Frontal cortex (tissue), 4 donors: Measurements from ENCODE around the gene SRSF3. TPM values are rescaled to one million over a fixed set of nuclear protein-coding genes. Genes with fewer than 3 reads are reported as not detected.
A peak's percentile ranks its signal among the peaks of the same experiment; 100 is the strongest.
"Not testable (repeated sequence)": the region's sequence is repeated elsewhere in the genome, so short reads cannot be mapped to it uniquely, and the experiment has no call there.

Experiments
- DNase-seq, 2 donors: peaks; one replicate each; pipeline ENCODE4 v3.0.0; 2012; ENCODE audit warnings: low spot score in 2 of 2
- FAIRE-seq: peaks from 2 replicates; lab custom pipeline; 2012; peaks lifted over from hg19 to GRCh38; lab: Jason Lieb, UNC
- total RNA-seq: library from RNA; depleted of rRNA; stranded (reverse); fragments of >200 nt; gene quantifications from one replicate; pipeline ENCODE4 v1.2.3, GENCODE V29; 2014
- donor health status: control.
- donor health status: control.
- donor health status: control.

The SRSF3 gene
- total RNA-seq, 1 donor from 2014 or later: 217 TPM

GRCh38 chr6:36601818-36602217, 7.7 kb downstream of the SRSF3 start:
- DNase-seq, FAIRE-seq: not testable (repeated sequence)

DNA sequence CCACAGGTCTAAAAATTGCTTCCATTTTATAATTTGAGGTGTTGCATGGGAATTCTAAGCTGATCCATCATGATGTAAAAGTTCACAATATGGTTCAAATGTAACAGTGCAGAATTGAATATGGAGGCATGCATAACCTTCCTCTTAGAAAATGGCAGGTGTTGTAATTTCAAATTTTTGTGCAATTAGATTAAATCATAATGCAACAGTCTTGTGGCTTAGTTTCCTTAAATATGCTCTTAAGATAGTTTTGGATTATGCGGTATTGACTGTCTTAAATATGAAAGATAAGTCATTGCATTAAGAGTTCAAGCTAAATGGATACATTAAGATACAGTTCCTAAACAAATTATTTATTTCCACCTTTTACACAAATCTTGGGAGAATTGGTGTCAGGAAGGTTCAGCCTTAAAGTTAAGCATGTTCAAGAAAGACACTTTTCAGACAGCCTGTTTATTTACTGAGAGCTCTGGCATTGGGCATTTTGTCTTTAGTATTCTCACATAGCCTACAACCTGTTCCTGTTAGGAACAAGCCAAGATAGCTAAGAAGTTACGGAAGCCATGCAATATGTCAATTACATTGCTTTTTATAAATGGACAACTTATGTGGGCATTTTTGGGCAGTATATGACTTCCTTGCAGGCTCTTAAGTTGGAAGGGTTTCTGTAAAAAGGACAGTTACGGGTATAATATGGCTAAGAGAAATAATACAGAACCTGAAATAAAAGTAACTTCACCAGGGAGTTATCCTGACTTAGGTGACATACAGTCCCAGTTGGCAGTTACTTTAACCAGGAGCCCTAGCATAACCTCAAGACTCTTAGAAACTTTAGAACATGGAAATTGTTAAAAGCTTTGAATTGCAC, 9.3 kb downstream of the SRSF3 start:
- no peak for FAIRE-seq
- no peak for DNase-seq

- DNase-seq: no peak
- FAIRE-seq: no peak
Measured at GRCh38 chr6:36604090-36605060, 10.2 kb downstream of the SRSF3 start.

DNA sequence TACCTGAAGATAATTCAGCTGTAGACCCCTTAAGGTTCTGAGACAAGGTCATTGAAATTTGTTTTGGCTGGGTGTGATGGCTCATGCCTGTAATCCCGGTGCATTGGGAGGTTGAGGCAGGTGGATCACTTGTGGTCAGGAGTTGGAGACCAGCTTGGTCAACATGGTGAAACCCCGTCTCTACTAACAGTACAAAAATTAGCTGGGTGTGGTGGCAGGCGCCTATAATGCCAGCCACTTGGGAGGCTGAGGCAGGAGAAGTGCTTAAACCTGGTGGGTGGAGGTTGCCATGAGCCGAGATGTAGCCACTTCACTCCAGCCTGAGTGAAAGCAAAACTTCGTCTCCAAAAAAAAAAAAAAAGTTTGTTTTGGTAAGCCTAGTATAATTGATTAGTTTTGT, 11.0 kb downstream of the SRSF3 start:
- FAIRE-seq (no peak), DNase-seq (no peak)

- DNase-seq (no peak), FAIRE-seq (no peak)
Measured at GRCh38 chr6:36605560-36606391, 11.6 kb downstream of the SRSF3 start.

DNA sequence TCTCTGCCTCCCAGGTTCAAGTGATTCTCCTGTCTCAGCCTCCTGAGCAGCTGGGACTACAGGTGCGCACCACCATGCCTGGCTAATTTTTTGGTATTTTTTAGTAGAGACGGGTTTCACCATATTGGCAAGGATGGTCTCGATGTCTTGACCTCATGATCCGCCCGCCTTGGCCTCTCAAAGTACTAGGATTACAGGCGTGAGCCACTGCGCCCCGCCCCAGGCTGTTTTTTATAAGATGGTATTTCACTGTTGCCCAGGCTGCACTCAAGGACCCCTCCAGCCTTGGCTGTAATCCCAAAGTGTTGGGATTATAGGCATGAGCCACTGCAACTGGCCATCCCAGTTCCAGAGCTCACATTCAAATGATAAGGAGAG, 13.1 kb downstream of the SRSF3 start:
- not testable (repeated sequence) for DNase-seq, FAIRE-seq

DNA sequence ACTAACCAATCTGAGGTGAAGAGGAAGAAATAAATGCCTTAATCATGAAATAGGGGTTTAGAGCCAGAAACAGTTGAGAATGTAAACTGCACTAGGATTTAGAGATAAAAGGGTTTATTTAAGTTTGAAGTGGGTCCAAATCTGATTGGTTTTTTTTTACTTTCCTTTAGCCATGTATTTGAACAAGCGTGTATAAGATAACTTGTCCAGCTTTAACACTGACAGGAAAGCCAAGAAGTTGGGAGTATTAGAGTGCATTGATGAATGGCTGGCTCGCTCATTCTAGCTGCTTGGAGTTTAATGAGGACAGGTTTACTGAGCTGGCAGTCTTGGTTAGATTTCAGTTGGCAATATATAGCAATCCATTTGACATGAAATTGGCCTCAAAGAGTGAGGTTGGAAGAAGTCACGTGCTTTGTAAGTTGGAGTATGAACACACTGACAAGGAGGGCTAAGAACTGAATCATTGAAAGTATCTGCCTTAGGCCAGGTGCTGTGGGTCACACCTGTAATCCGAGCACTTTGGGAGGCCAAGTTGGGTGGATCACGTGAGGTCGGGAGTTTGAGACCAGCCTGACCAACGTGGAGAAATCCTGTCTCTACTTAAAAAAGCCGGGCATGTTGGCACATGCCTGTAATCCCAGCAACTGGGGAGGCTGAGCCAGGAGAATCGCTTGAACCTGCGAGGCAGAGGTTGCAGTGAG, 13.7 kb downstream of the SRSF3 start:
- DNase-seq (no peak), FAIRE-seq (no peak)

DNA sequence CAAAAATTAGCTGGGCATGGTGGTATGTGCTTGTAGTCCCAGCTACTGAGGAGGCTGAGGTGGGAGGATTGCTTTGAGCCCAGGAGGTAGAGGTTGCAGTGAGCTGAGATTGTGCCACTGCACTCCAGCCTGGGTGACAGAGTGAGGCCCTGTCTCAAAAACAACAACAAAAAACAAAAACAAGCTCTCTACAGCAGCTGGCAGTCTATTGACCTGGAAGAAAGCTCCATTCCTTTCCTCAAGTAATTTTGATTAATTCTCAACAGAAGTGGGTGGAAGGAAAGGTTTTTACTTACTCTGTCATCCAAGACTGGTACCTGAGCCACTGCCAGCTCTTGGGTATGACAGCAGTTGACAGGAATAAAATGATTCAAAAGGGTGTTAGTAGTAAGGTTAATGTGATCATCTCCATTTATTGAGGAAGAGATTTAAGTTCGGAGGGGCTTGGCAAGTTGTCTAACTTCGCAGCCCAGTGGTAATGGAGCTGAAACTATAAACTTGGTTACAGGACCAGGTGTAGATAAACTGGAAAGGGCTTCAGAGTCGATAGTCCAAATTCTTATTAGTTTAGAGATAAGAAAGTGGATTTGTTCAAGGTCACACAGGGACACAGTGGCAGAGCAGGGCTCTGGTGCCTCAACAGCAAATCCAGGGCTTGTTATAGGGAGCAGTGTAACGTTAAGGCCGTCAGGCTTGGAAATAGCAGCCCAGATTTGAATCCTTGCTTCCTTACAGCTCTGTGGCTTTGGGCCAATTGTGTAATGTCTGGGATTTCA, 14.8 kb downstream of the SRSF3 start:
- DNase-seq (no peak), FAIRE-seq (no peak)

DNA sequence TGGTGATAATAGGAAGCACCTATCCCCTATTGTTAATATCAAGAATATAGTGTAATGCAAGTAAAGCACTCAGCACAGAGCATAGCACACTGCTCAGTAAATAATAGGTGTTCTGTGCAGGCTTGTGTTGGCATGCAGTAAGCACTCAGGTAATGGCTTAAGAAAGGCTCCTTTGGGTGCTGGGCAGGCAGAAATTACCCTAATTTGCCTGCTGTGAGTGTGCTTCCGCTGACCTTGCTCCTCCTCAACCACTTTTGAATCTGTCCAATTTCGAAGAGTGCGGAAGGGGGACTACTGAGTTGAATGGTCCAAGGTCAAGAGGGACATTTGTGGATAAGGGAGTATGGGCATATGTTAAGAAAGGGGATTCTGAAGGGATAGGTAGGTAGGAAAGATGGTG, 15.4 kb downstream of the SRSF3 start:
- DNase-seq (no peak), FAIRE-seq (no peak)

DNA sequence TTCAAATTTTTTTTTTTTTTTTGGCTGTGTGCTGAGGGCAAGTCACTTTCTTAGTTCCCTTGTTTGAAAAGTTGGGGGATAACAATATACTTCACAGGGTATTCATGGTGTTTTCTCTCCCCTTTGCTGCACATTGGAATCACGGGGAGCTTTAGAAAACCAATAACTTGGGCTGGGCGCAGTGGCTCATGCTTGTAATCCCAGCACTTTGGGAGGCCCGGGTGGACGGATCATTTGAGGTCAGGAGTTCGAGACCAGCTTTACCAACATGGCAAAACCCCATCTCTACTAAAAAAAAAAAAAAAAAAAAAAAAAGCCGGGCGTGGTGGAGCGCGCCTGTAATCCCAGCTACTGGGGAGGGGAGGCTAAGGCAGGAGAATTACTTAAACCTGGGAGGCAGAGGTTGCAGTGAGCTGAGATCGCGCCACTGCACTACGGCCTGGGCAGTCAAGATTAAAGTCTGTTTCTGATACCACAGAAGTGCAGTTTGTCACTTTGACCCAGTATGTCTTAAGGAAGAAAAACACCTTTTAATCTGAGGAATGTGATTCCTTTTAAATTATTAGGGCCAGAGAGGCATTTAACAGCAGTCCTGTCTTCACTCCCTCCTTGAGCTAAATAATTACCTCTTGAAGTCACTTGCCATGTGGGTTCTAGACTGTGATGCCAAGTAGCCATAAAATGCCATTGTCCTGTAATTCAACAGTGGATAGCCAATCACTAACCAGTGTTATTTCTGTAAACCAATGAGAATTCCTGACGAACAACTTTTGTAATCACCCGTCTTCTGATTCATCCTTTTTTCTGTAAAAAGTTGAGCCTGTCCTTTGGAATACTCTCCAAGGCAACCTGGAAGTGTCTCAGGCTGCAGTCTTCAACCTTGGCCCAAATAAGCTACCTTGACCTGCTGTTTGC, 16.1 kb downstream of the SRSF3 start:
- DNase-seq (no peak), FAIRE-seq (no peak)

GRCh38 chr6:36610956-36611336, 16.8 kb downstream of the SRSF3 start:
- FAIRE-seq (no peak), DNase-seq (no peak)

DNA sequence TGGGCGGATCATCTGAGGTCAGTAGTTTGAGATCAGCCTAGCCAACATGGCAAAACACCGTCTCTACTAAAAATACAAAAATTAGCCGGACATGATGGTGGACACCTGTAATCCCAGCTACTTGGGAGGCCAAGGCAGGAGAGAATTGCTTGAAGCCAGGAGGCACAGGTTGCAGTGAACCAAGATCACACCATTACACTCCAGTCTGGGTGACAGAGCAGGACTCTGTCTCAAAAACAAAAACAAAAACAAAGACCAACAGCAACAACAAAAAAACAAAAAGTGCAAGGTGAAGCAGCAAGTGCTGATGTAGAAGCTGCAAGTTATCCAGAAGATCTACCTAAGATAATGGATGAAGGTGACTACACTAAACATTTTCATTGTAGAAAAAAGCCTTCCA, 17.5 kb downstream of the SRSF3 start:
- not testable (repeated sequence) for DNase-seq, FAIRE-seq

- DNase-seq (no peak), FAIRE-seq (no peak)
Measured at GRCh38 chr6:36612101-36612625, 18.0 kb downstream of the SRSF3 start.

DNA sequence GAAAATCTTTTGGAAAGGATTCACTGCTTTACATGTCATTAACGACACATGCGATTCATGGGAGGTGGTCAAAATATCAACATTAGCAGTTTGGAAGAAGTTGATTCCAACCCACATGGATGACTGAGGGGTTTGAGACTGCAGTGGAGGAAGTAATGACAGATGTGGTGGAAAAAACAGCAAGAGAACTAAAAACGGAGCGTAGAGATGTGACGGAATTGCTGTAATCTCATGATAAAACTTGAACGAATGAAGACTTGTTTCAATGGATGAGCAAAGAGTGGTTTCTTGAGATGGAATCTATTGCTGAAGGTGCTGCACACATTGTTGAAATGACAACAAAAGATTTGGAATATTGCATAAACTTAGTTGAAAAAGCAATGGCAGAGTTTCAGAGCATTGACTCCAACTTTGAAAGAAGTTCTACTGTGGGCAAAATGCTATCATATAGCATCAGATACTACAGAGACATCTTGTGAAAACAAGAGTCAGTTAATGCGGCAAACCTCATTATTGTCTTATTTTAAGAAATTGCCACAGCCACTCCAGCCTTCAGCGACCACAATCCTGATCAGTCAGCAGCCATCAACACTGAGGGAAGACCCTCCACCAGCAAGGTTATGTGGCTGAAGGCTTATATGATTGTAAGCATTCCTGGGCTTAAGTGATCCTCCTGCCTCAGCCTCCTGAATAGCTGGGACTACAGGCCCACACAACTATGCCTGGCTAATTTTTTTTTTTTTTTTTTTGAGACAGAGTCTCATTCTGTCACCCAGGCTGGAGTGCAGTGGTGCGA, 19.2 kb downstream of the SRSF3 start:
- FAIRE-seq: no peak
- no peak for DNase-seq

DNA sequence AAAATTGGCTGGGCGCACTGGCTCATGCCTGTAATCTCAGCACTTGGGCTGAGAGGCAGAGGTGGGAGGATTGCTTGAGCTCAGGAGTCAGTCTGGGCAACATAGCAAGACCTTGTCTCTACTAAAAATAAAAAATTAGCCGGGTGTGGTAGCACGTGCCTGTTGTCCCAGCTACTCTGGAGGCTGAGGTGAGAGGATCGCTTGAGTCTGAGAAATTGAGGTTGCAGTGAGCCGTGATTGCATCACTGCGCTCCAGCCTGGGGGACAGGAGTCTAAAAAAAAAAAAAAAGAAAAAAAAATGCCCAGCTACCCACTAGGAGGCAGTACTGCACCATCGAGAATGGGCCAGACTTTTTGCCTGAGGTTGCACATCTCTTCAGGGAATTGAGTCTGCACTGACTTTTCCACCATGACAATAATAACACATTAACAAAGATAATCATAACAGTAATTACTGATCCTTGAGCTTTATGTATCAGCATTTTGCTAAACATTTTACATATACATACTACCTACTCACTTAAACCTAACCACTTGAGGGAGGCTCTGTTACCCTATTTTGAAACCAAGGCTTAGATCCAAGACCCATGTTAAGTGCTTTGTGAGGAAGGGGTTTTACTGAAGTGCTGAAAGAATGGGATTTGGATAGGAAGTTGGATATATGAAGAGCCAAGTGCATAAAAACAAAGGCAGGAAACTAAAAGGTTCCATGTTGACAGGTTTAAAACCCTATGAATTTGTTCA, 21.0 kb downstream of the SRSF3 start:
- FAIRE-seq (no peak), DNase-seq (peak in 1 of 2 donors; percentile 54)
